SU-DHL-6 (cell line): ENCODE data around the gene CLK2.

Source experiments
- H2AFZ ChIP-seq: fragments of 200-600 bp; sonication (generic); 2 replicates; pipeline ENCODE4 v1.6.1; 2014; ENCODE audit warnings: low read depth, mild to moderate bottlenecking, moderate library complexity, mixed read lengths, antibody characterized with exemption, low read length; ENCODE audit not compliant: severe bottlenecking
- H3F3A ChIP-seq: fragments of 200-600 bp; shearing (Covaris generic); 2 replicates; pipeline ENCODE4 v1.6.0; 2016; ENCODE audit warnings: antibody characterized with exemption, mild to moderate bottlenecking; ENCODE audit not compliant: insufficient read depth
- H3K27ac ChIP-seq: fragments of 200-600 bp; sonication (generic); 2 replicates; pipeline ENCODE4 v1.5.1; 2016; ENCODE audit warnings: low read depth, mild to moderate bottlenecking, low read length, moderate library complexity, mixed read lengths
- H3K27me3 ChIP-seq: fragments of 200-600 bp; sonication (generic), shearing (Covaris generic); 2 replicates; pipeline ENCODE4 v1.6.0; 2014; ENCODE audit warnings: mild to moderate bottlenecking, low read length
- H3K36me3 ChIP-seq: fragments of 200-600 bp; sonication (generic); 2 replicates; pipeline ENCODE4 v1.6.1; 2014; ENCODE audit warnings: mild to moderate bottlenecking, low read length, mixed read lengths
- H3K4me2 ChIP-seq: fragments of 300-600, 200-600 bp; shearing (Covaris generic), sonication (generic); 2 replicates; pipeline ENCODE4 v1.6.0; 2014; ENCODE audit warnings: low read length, low read depth, mild to moderate bottlenecking; ENCODE audit not compliant: poor library complexity, severe bottlenecking
- H3K4me3 ChIP-seq: fragments of 200-600 bp; sonication (generic); 2 replicates; pipeline ENCODE4 v1.5.1; 2014; ENCODE audit warnings: antibody characterized with exemption, low read length, mild to moderate bottlenecking, mixed read lengths; ENCODE audit not compliant: insufficient read depth, poor library complexity, severe bottlenecking
- H3K79me2 ChIP-seq: fragments of 200-600 bp; sonication (generic); 2 replicates; pipeline ENCODE4 v1.6.1; 2014; ENCODE audit warnings: mild to moderate bottlenecking, low read length, moderate library complexity; ENCODE audit not compliant: insufficient read depth
- H3K9ac ChIP-seq: fragments of 200-600 bp; sonication (generic); 2 replicates; pipeline ENCODE4 v1.7.0; 2014; ENCODE audit warnings: mild to moderate bottlenecking, low read length
- H3K9me2 ChIP-seq: fragments of 200-600 bp; sonication (generic); replicated peaks from 2 replicates; pipeline ENCODE4 v1.6.1; 2014; ENCODE audit warnings: low read length; ENCODE audit not compliant: insufficient read depth
- H3K9me3 ChIP-seq: fragments of 200-600 bp; sonication (generic); 2 replicates; pipeline ENCODE4 v1.6.1; 2014; ENCODE audit warnings: low read length, mixed read lengths; ENCODE audit not compliant: insufficient read depth
- H4K20me1 ChIP-seq: fragments of 200-600 bp; sonication (generic); 2 replicates; pipeline ENCODE4 v1.6.1; 2014; ENCODE audit warnings: low read depth, mild to moderate bottlenecking, antibody characterized with exemption, low read length, moderate library complexity, mixed read lengths
- CTCF ChIP-seq: fragments of 200-600 bp; sonication (generic); IDR thresholded peaks from one replicate; pipeline ENCODE4 v1.5.1; 2017; ENCODE audit warnings: antibody characterized with exemption, mild to moderate bottlenecking, low read length, moderate library complexity; ENCODE audit not compliant: insufficient read depth, poor library complexity, severe bottlenecking
- EZH2phosphoT487 ChIP-seq: fragments of 200-600 bp; sonication (generic), shearing (Covaris generic); conservative IDR thresholded peaks from 2 replicates; pipeline ENCODE4 v1.6.1; 2018; ENCODE audit warnings: mild to moderate bottlenecking, antibody characterized with exemption, low read length, moderate library complexity, mixed read lengths

Gene CLK2

GRCh38 chr1:155253797-155254196 lies 19.5 kb downstream of the CLK2 start:
- peak overlapping the region; percentile 76 for H3K9ac ChIP-seq
- no peaks in the 10 kb centered on the region for H3K27me3 ChIP-seq
- H3F3A ChIP-seq = peaks cover 14% of the 10 kb centered on the region; the same call in 1 of the 2 replicates
- TF ChIP-seq EZH2phosphoT487 = no peak
- no peak for TF ChIP-seq CTCF
- no peaks in the 10 kb centered on the region for H3K79me2 ChIP-seq
- peak overlapping the region; percentile 57 for H3K27ac ChIP-seq
- H2AFZ ChIP-seq = no peak overlapping the region
- no peaks in the 10 kb centered on the region for H3K9me2 ChIP-seq
- no peaks in the 10 kb centered on the region for H3K36me3 ChIP-seq
- no peaks in the 10 kb centered on the region for H3K9me3 ChIP-seq
- peak overlapping the region; percentile 51 for H3K4me2 ChIP-seq
- no peaks in the 10 kb centered on the region for H4K20me1 ChIP-seq
- H3K4me3 ChIP-seq = peak overlapping the region; percentile 71

- H3K4me3 ChIP-seq = no peak overlapping the region
- H3K4me2 ChIP-seq = peak overlapping the region; percentile 51
- no peaks in the 10 kb centered on the region for H3K9me2 ChIP-seq
- H4K20me1 ChIP-seq = no peaks in the 10 kb centered on the region
- H3F3A ChIP-seq = peaks cover 14% of the 10 kb centered on the region; the same call in 1 of the 2 replicates
- H3K36me3 ChIP-seq = no peaks in the 10 kb centered on the region
- H3K9ac ChIP-seq = peak overlapping the region; percentile 76; the same call in 1 of the 2 replicates
- H3K9me3 ChIP-seq = no peaks in the 10 kb centered on the region
- TF ChIP-seq CTCF = no peak
- TF ChIP-seq EZH2phosphoT487 = no peak
- no peak overlapping the region for H2AFZ ChIP-seq
- H3K27ac ChIP-seq = peak overlapping the region; percentile 57; the same call in 1 of the 2 replicates
- no peaks in the 10 kb centered on the region for H3K27me3 ChIP-seq
- H3K79me2 ChIP-seq = no peaks in the 10 kb centered on the region
Measured at GRCh38 chr1:155253208-155253607, 20.1 kb downstream of the CLK2 start.

- H4K20me1 ChIP-seq = no peaks in the 10 kb centered on the region
- H3K27ac ChIP-seq = peak overlapping the region; percentile 57; the same call in 1 of the 2 replicates
- 0 out of 2 replicates have a peak overlapping the region, but pooled peaks have one; percentile 56 for H3K9ac ChIP-seq
- H3K4me3 ChIP-seq = no peak overlapping the region
- H3F3A ChIP-seq = peaks cover 22% of the 10 kb centered on the region; the same call in 1 of the 2 replicates
- no peaks in the 10 kb centered on the region for H3K36me3 ChIP-seq
- no peaks in the 10 kb centered on the region for H3K79me2 ChIP-seq
- no peaks in the 10 kb centered on the region for H3K9me3 ChIP-seq
- TF ChIP-seq CTCF (no peak), EZH2phosphoT487 (no peak)
- H2AFZ ChIP-seq = no peak overlapping the region
- H3K4me2 ChIP-seq = peak overlapping the region; percentile 47
- no peaks in the 10 kb centered on the region for H3K9me2 ChIP-seq
- H3K27me3 ChIP-seq = no peaks in the 10 kb centered on the region
Measured at GRCh38 chr1:155251566-155251965, 21.7 kb downstream of the CLK2 start.
